ENCODE measurements around the gene WRNIP1. TPM values are rescaled to one million over a fixed set of nuclear protein-coding genes. Genes with fewer than 3 reads are reported as not detected.
A peak's percentile ranks its signal among the peaks of the same experiment; 100 is the strongest.

WRNIP1 gene
- total and polyA plus RNA-seq, 2 of the 13 experiments (the other 11 are each of a cell fraction or from before 2014, with no cell fraction given): 77.7 to 90.3 TPM

DNA sequence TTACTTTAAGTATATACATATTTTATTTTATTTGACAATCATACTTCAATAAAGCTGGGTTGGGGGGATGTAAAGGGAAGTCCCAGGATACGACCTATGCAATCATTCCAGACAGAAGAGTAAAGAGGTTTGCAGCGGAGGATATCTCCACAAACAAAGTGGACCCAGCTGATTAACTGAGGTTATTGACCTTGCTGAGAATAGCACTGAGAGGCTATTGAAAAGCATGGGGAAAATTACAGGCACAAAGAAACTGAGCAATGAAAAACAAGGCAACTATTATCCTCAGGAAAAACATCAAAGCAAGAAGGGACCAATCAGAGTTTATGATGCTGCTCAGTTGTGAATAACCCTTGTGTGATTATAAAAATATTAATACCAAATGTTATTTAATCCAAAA is 43.8 kb downstream of the WRNIP1 start (continued):
- TF ChIP-seq, protein P1, sequence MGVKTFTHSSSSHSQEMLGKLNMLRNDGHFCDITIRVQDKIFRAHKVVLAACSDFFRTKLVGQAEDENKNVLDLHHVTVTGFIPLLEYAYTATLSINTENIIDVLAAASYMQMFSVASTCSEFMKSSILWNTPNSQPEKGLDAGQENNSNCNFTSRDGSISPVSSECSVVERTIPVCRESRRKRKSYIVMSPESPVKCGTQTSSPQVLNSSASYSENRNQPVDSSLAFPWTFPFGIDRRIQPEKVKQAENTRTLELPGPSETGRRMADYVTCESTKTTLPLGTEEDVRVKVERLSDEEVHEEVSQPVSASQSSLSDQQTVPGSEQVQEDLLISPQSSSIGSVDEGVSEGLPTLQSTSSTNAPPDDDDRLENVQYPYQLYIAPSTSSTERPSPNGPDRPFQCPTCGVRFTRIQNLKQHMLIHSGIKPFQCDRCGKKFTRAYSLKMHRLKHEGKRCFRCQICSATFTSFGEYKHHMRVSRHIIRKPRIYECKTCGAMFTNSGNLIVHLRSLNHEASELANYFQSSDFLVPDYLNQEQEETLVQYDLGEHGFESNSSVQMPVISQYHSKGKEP (CRISPR knock-in tag; IDR thresholded peaks at IDR 0.05): no peak
- TF ChIP-seq, protein P2, sequence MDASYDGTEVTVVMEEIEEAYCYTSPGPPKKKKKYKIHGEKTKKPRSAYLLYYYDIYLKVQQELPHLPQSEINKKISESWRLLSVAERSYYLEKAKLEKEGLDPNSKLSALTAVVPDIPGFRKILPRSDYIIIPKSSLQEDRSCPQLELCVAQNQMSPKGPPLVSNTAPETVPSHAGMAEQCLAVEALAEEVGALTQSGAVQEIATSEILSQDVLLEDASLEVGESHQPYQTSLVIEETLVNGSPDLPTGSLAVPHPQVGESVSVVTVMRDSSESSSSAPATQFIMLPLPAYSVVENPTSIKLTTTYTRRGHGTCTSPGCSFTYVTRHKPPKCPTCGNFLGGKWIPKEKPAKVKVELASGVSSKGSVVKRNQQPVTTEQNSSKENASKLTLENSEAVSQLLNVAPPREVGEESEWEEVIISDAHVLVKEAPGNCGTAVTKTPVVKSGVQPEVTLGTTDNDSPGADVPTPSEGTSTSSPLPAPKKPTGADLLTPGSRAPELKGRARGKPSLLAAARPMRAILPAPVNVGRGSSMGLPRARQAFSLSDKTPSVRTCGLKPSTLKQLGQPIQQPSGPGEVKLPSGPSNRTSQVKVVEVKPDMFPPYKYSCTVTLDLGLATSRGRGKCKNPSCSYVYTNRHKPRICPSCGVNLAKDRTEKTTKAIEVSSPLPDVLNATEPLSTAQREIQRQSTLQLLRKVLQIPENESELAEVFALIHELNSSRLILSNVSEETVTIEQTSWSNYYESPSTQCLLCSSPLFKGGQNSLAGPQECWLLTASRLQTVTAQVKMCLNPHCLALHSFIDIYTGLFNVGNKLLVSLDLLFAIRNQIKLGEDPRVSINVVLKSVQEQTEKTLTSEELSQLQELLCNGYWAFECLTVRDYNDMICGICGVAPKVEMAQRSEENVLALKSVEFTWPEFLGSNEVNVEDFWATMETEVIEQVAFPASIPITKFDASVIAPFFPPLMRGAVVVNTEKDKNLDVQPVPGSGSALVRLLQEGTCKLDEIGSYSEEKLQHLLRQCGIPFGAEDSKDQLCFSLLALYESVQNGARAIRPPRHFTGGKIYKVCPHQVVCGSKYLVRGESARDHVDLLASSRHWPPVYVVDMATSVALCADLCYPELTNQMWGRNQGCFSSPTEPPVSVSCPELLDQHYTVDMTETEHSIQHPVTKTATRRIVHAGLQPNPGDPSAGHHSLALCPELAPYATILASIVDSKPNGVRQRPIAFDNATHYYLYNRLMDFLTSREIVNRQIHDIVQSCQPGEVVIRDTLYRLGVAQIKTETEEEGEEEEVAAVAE (CRISPR knock-in tag; IDR thresholded peaks at IDR 0.05; ENCODE audit: borderline replicate concordance): peak; percentile 26; the same call in 1 of the 2 replicates
- TF ChIP-seq, protein P3, sequence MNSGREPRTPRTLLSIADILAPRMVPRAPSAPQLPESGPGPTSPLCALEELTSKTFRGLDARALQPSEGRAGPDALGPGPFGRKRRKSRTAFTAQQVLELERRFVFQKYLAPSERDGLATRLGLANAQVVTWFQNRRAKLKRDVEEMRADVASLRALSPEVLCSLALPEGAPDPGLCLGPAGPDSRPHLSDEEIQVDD (CRISPR knock-in tag; IDR thresholded peaks at IDR 0.05; ENCODE audit: borderline replicate concordance): no peak
- TF ChIP-seq KDM6A (CRISPR knock-in tag; IDR thresholded peaks at IDR 0.05; ENCODE audit: low read depth) (0 out of 2 replicates have a peak, but pooled peaks have one; percentile 17), ZNF143 (CRISPR knock-in tag; IDR thresholded peaks at IDR 0.05) (no peak), ZKSCAN5 (CRISPR knock-in tag; IDR thresholded peaks at IDR 0.05) (no peak), ISL2 (CRISPR knock-in tag; IDR thresholded peaks at IDR 0.05) (no peak; the same call in 1 of the 2 replicates), BCL6 (CRISPR knock-in tag; IDR thresholded peaks at IDR 0.05) (peak; percentile 69), SUZ12 (IDR thresholded peaks at IDR 0.05; ENCODE audit: low read depth, low read length) (no peak), SRSF9 (IDR thresholded peaks at IDR 0.05; ENCODE audit: borderline replicate concordance, insufficient read depth, low read depth, low read length, poor library complexity, severe bottlenecking) (no peak), RFX5 (IDR thresholded peaks at IDR 0.05; ENCODE audit: low read depth, low read length) (no peak), YY1 (IDR thresholded peaks at IDR 0.05; ENCODE audit: insufficient read depth, insufficient replicate concordance, low read depth, low read length) (no peak), RFX1 (IDR thresholded peaks at IDR 0.05) (no peak), TOE1 (CRISPR knock-in tag; IDR thresholded peaks at IDR 0.05) (no peak), ZNF569 (CRISPR knock-in tag; IDR thresholded peaks at IDR 0.05; ENCODE audit: borderline replicate concordance) (no peak), ZNF354B (CRISPR knock-in tag; IDR thresholded peaks at IDR 0.05) (no peak), NFATC3 (CRISPR knock-in tag; IDR thresholded peaks at IDR 0.05) (no peak), CENPX (CRISPR knock-in tag; IDR thresholded peaks at IDR 0.05) (no peak), CEBPB (IDR thresholded peaks at IDR 0.05; ENCODE audit: borderline replicate concordance, low read depth, low read length) (no peak), RBAK (CRISPR knock-in tag; IDR thresholded peaks at IDR 0.05) (no peak), ZNF780A (CRISPR knock-in tag; IDR thresholded peaks at IDR 0.05) (no peak), MEIS2 (CRISPR knock-in tag; IDR thresholded peaks at IDR 0.05) (no peak)
- TF ChIP-seq, protein P4, sequence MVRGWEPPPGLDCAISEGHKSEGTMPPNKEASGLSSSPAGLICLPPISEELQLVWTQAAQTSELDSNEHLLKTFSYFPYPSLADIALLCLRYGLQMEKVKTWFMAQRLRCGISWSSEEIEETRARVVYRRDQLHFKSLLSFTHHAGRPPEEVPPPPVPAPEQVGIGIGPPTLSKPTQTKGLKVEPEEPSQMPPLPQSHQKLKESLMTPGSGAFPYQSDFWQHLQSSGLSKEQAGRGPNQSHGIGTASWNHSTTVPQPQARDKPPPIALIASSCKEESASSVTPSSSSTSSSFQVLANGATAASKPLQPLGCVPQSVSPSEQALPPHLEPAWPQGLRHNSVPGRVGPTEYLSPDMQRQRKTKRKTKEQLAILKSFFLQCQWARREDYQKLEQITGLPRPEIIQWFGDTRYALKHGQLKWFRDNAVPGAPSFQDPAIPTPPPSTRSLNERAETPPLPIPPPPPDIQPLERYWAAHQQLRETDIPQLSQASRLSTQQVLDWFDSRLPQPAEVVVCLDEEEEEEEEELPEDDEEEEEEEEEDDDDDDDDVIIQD (CRISPR knock-in tag; IDR thresholded peaks at IDR 0.05; ENCODE audit: low read depth): no peak
- TF ChIP-seq, protein P5, sequence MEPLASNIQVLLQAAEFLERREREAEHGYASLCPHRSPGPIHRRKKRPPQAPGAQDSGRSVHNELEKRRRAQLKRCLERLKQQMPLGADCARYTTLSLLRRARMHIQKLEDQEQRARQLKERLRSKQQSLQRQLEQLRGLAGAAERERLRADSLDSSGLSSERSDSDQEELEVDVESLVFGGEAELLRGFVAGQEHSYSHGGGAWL (CRISPR knock-in tag; IDR thresholded peaks at IDR 0.05): no peak

All from HepG2 (cell line).